ENCODE data around the gene CD69. TPM values are rescaled to one million over a fixed set of nuclear protein-coding genes. Genes with fewer than 3 reads are reported as not detected.
"Not testable (repeated sequence)": the region's sequence is repeated elsewhere in the genome, so short reads cannot be mapped to it uniquely, and the experiment has no call there.

CD69 gene
- polyA plus RNA-seq, 3 donors: 1.6 to 3.8 (median 2.2) TPM

DNA sequence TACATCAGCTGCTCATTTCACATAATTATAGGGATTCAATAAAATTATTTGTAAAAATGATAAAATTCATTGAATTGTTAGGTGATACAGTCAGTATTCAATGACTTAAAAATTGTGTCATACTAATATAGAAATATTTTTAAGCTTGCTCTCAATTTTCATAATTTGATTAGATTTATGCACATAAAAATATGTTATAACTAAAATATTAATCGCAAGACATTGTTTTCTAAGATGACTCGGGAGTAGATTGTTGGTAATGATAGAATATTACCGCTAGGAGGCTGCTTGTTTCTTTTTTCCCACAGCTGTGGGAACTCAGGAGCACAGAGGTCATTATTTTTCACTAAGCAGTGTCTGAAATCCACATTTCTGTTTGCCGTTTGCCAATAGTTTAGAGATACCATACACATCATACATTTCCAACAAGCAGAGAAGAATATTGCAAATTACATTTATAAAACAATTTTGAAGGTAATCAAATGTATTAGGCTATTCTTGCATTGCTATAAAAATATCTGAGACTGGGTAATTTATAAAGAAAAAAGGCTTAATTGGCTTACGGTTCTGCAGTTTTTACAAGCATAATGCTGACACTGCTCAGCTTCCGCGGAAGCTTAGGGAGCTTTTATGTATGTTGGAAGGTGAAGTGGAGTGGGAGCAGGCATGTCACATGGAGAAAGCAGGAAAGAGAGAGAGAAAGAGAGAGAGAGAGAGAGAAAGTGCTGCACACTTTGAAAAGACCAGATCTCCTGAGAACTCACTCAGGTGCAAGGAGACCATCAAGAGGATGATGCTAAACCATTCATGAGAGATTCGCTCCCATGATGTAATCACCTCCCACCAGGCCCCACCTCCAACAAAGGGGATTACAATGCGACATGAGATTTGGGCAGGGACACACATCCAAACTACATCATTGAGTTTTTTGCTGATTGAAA is 9.2 kb downstream of the CD69 start:
- DNase-seq (ENCODE audit: low read depth in 3 of 3, low spot score in 2 of 3): no peak

DNA sequence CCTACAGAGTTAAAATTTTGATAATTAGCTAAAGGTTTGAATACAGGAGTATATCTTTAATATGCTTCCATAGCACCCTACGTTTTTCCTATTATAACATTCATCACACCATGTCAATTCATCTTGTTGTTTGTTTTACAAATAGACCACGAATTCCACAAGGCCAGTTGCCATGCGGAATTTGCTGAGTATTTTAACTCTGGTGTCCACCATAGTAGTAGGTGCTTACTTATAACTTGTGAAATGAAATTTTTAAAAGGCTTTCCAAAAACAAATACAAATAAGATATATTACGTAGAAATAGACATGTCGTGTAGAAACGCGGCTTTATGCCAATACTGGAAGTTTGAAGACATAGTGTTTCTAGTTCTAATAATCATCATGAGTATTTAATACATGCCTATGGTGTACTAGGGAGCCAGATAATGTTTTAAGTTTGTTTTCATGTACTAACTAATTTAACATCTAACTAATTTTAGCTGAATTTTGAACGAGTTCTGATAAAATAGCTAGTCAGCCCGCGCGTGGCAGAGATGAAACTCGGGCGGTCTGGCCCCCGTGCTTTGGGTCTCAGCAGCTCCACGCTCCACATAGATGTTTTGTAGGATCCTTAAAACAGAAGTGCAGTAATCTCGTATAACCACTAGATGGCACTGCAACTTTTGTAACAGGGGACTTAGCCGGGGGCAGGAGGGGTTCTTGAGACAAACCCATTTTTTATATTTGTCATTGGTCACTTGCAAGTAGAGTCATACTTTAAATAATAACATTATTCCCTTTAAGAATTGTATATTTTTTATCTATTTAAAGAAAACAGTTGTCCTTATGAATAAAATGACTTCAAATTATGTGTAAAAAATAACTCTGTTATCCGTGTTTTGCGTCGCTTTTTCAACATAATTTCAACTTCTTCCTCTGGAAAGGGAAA is 10.2 kb downstream of the CD69 start:
- no peak for DNase-seq (ENCODE audit: low read depth in 3 of 3, low spot score in 2 of 3)

DNA sequence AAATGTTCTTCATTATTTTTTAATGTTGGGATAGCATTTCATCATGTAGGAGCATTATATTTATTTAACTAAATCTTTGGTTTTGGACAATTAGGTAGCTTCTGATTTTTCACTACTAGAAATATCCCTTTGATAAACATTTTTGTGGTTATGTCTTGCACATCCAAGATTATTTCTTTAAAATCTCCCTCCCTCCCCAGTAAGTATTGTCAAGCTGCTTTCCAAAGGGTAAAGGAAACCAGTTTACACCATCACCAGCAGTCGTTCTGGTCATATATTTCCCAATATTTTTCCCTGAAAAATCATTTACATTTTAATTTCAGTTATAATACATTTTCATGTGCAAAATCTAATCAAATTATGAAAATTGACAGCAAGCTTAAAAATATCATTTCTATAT is 11.1 kb downstream of the CD69 start:
- no peak for DNase-seq (ENCODE audit: low read depth in 3 of 3, low spot score in 2 of 3)

DNA sequence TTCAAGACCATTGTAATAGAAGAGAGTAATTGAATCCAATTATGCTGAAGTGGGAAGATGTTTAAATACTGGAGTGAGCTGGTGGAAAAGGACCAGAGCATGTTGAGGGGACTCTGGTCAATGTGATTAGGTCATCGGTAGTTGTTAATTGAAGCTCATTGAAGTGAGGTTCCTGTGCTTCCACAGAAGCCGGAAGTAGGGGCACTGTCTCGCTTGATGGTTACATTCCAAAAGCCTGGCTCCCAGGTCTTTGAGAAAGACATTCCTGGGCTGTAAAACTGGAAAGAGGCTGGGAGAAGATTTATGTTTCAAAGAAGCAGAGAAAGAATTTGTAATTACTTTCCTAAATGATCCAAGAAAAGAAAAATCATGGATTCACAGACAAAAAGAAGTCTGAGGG is 15.5 kb downstream of the CD69 start:
- no peak for DNase-seq (ENCODE audit: low read depth in 3 of 3, low spot score in 2 of 3)

DNA sequence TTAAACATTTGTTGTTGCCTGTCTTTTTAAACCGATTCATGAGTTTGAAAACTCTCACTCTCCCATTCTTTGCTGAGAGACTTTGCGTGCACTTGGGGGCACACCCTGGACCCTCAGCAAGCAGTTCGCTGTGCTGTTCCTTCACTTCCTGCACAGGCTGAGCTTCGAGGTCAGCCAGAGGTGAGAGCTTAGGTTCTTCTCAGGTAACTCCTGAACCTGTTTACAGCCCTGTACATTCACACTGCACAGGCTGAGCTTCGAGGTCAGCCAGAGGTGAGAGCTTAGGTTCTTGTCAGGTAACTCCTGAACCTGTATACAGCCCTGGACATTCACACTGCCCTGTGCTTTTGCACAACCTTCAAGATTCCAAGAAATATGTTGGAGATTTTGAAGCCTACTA is 18.0 kb downstream of the CD69 start:
- no peak for DNase-seq (ENCODE audit: low read depth in 3 of 3, low spot score in 2 of 3)

DNA sequence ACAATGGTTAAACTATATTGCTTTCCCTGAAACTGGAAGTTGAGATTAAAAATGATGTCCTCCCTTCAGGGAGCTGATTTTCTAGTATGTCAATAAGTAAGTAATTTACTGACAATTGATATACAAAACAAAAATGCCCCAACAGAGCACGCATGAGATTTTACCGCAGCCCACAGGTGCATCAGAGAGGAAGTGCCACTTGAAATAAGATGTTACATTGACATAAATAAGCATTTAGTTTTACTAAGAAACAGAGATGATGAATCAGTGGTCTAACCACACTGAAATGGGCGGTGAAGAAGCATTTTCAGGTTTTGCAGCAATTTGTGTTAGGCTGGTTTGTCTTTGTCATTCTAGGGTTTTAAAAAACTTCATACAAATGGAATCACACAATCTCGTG is 19.0 kb downstream of the CD69 start:
- DNase-seq (ENCODE audit: low read depth in 3 of 3, low spot score in 2 of 3): no peak

DNA sequence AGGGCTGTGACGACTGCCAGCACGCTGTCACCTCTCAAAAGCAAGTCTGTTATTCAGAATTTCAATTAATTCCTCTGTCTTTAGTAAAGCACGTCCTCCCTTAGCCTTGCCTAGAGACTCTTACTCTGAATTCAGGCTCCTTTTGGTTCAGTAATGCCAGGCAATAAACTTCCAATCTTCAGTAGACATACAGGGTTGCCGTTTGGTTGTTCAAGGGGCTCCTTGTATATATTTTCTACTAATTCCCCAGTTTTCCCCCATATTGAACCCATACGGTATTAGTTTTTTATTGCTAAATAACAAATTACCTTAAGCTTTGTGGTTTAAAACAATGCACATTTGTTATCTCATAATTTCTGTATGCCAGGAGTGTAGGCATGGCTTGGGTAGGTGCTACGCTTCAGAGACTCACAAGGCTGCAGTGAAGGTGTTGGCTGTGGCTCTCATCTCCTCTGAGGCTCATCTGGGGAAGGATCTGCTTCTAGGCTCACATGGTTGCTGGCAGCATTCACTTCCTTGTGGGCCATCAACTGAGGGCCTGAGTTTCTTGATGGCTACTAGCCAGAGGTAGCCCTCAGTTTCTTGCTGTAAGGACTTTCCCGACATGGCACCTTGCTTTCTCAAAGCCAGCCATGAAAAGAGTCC is 20.5 kb downstream of the CD69 start:
- DNase-seq (ENCODE audit: low read depth in 3 of 3, low spot score in 2 of 3): no peak

DNA sequence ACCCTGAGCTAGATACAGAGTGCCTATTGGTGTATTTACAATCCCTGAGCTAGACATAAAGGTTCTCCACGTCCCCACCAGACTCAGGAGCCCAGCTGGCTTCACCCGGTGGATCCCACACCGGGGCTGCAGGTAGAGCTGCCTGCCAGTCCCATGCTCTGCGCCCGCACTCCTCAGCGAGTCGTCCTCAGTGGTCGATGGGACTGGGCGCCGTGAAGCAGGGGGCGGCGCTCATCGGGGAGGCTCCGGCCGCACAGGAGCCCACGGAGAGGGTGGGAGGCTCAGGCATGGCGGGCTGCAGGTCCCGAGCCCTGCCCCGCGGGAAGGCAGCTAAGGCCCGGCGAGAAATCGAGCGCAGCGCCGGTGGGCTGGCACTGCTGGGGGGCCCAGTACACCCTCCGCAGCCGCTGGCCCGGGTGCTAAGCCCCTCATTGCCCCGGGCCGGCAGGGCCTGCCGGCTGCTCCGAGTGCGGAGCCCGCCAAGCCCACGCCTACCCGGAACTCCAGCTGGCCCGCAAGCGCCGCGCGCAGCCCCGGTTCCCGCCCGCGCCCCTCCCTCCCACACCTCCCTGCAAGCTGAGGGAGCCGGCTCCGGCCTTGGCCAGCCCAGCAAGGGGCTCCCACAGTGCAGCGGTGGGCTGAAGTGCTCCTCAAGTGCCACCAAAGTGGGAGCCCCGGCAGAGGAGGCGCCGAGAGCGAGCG is 21.1 kb downstream of the CD69 start:
- DNase-seq (ENCODE audit: low read depth in 3 of 3, low spot score in 2 of 3): not testable (repeated sequence)

DNA sequence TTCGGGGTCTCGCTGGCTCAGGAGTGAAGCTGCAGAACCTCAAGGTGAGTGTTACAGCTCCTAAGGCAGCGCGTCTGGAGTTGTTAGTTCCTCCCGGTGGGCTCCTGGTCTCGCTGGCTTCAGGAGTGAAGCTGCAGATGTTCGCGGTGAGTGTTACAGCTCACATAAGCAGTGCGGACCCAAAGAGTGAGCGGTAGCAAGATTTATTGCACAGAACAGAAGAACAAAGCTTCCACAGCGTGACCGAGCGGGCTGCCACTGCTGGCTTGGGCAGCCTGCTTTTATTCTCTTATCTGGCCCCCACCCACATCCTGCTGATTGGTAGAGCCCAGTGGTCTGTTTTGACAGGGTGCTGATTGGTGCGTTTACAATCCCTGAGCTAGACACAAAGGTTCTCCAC is 21.8 kb downstream of the CD69 start:
- DNase-seq (ENCODE audit: low read depth in 3 of 3, low spot score in 2 of 3): not testable (repeated sequence)

DNA sequence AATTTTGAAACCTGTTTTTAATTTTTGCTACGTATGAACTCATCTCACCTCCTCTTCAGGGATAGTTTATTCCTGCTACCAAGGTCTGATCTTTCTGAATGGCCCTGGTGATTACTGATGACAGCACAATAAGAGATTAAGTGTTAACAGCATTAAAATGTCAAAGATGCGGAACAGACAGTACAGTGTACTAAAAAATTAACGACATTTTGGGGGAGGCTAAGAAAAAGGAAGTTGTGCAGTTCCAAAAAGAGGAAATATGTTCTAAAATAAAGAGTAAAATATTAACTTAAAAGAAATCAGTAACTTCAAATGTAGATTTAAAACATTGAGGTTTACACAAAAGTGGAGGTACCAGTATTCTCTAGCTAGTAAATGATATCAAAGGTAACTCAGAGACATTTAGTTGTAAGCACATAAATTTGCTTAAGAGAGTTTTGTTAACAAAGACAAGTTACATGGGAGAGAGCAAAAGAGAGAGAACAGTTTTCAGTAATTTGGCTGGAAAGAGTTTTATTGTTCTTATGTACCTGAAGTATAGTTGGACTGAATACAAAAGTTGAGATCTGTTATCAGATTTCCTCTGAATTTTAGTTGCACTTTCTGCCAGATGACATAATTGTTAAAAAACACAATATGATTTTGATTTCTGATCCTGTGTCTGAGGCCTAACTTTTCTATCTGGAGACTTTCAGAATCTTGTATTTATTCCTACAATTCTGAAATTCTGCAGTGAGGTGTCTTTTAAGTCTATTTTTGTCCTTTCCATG is 23.6 kb downstream of the CD69 start:
- DNase-seq (ENCODE audit: low read depth in 3 of 3, low spot score in 2 of 3): no peak

DNA sequence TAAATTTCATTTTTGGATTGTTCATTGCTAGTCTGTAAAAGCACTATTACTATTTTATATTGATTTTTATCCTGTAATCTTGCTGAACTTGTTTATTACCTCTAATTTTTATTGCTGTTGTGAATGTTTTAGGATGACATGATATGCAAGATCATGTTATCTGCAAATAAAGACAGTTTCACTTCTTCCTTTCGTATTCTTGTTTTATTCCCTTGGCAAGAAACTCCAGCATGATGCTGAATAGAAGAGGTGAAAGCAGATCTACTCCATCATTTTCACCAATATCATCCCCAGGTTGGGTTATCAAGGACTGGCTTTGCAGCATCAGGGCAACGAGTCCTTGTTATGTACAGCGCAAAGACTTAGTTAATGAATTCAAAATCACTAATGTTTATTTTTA is 25.1 kb downstream of the CD69 start:
- no peak for DNase-seq (ENCODE audit: low read depth in 3 of 3, low spot score in 2 of 3)

DNA sequence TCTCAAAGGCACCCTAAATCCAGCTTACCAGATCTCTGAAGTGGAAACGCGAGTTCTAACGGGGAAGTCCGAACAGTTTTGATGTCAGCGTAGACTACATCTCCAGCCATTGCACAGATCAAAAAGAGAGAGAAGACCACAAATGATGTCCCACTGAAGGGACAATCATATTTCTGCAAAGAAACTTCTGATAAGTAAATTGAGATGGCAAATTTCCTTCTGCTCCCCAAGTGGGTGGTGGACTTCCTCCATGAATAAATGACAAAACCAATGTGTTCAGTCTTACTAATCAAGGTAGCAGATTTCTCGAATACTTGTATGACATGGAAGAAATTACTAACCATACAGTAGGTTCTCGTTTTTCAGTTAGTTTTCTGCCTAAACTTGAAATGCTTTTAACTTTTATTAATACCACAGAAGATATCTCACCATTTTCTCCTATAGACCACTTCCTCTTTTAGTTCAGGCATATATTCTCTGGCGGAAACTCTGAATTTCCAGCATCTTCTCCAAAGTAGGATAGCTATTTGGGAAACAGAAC is 27.7 kb downstream of the CD69 start, which contains the start of gene CLECL1:
CLECL1 (minus strand) TSS at position 177 of the 541 bp plus-strand sequence.
- DNase-seq (ENCODE audit: low read depth in 3 of 3, low spot score in 2 of 3): no peak

DNA sequence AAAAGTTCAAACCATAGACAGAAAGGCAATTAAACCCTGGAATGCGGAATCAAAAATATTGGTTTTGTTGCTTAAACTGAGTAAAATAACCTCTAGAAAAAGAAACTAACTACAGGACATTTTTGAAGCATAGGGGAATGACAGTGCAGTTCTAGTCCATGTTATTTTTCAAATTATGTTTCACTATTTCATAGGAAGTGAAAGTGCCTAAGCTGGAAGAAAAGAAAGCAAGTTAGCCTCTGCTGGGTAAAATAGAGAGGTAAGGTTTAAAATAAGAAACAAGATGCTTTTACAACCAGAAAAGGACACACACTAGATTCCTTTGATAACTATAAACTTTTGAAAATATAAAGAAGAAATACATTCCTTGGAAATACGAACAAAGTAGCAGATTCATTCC is 28.9 kb downstream of the CD69 start:
- no peak for DNase-seq (ENCODE audit: low read depth in 3 of 3, low spot score in 2 of 3)

DNA sequence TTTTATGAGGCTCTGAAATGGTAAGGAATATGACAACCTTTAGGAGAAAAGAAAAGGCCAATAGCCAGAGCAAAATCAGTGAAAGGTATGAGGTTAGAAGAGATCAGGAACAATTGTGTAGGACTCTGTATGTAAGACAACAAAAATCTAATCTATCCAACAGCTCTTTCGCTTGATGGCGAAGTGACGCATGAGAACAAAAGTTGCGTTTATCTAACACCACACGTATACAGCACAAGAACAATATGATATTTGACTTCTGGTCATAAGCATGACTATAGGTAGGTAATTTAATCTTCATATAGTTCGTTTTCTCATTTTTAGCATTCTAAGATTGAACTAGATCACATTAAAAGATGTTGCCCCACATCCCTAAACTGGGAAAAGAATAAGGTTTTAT is 29.3 kb downstream of the CD69 start:
- DNase-seq (ENCODE audit: low read depth in 3 of 3, low spot score in 2 of 3): no peak

DNA sequence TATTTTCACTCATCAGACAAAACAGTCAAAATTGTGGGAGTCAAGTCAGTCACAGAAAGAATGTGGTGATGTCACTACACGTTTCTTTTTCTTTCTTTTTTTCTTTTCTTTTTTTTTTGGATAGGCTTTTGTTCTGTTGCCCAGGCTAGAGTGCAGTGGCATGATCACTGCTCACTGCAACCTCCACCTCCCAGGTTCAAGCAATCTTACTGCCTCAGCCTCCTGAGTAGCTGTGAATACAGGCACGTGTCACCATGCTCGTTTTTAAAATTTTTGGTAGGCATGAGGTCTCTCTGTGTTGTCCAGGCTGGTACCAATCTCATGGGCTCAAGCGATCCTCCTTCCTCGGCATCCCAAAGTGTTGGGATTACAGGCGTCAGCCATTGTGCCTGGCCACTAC is 30.1 kb downstream of the CD69 start:
- no peak for DNase-seq (ENCODE audit: low read depth in 3 of 3, low spot score in 2 of 3)

DNA sequence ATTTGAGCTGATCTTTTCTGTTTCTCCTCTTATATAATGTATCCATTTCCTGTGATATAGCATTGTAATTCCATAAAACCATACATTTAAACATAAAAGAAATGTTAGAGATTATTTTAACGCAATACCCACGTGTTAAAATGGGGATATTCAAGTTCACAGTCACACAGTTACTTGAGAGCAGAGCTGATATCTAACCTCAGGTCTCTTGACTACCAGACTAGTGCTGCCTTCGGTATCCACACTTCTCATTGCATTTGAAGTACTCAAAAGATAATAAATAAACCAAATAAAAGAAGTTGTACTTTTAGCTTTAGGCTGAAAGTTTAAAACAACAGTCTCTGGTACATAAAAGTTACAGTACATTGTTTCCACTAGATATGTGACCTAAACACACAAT is 30.7 kb downstream of the CD69 start:
- DNase-seq (ENCODE audit: low read depth in 3 of 3, low spot score in 2 of 3): no peak

DNA sequence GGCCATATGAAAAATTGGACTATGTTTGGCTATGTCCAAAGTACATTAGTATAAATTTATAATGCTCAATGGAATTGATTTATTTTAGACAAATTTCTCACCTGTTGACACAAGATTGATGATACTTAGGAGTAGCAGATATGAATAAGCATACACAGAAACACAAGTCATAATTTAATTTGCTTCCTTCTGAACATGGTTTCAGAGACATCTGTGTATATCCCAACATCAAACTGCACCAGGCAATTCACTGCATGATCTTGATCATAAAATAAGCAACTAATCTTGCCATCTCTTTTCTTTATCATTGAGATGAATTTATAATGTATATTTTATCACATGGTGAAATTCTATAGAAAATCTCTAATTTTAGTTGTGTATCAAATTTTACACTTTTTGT is 31.6 kb downstream of the CD69 start:
- no peak for DNase-seq (ENCODE audit: low read depth in 3 of 3, low spot score in 2 of 3)

DNA sequence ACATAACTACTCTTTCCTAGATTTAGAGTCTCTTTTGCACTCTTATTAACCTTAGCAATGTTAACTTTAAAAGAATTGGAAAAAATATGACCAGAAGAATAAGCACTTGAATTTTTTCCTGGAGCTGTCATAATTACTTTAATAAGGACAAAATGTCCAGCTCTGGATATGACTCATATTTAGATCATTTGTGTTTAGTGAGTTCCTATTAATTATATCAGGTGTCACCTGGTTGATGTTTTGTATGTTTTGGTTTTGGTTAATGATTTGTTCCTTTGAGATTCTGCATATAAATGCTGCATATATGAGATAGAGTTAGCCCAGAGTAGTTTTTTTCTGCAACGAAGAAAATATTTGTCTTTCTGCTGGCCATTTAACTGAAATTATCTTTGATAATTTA is 32.9 kb downstream of the CD69 start:
- no peak for DNase-seq (ENCODE audit: low read depth in 3 of 3, low spot score in 2 of 3)

DNA sequence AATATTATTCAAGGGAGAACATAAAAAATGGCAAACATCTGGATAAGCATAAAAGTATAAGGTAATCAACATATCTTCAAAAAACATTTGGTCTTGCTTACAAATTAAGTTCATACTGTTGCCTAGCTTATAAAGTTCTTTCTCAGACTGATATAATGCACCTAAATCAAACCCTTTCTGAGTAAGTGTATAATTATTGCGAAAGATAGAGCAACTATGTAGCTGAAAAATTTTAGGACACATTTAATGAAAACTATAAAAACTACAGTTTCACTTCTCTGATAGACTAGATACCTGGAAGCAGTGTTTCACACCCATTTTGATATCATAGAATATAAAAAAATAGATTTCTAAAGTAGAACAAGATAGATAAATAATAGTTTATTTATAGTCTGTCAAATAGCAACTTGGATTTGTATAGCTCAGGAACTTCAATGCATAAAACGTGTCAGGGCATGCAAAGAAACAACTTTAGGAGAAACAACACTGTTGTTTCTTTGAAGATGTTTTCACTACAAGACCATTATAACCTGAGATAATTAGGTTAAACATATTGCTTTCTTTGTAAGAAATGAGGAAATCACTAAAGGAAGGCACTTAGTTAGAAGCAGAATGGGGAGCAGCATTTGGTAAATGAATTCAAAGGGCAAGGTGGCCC is 35.4 kb downstream of the CD69 start:
- no peak for DNase-seq (ENCODE audit: low read depth in 3 of 3, low spot score in 2 of 3)

All from right renal cortex interstitium (tissue), 3 donors.